HCT116 (cell line): ENCODE data around the gene DPF1. TPM values are rescaled to one million over a fixed set of nuclear protein-coding genes. Genes with fewer than 3 reads are reported as not detected.

ENCODE experiments used
- ATAC-seq: fragments of 200-7000 bp; cut with Tn5 transposase; 2 replicates; pipeline ENCODE4 v1.9.1; 2020; ENCODE audit warnings: mild to moderate bottlenecking, moderate library complexity
- BruUV-seq: library from RNA; stranded (reverse); fragments of 400-500 nt; replicated peaks from 2 replicates; lab custom pipeline; 2021; lab: Mats Ljungman, UMichigan
- CTCF ChIA-PET: fragments of 300-600 bp; sonication (Branson Sonifier 250); formaldehyde crosslinking; loops from one replicate; lab custom pipeline; 2021; ENCODE audit warnings: antibody characterized with exemption; lab: Charles Lee
- POLR2A ChIA-PET: fragments of 300-600, 350-600 bp; sonication (Branson Sonifier 250); formaldehyde crosslinking; loops from one replicate; lab custom pipeline; 2021; ENCODE audit warnings: antibody characterized with exemption; lab: Charles Lee
- RAD21 ChIA-PET, 2 experiments: fragments of 300-600 bp; sonication (Branson Sonifier 250); formaldehyde crosslinking; loops; one replicate each; lab custom pipeline; 2023; ENCODE audit warnings: low total read pairs in 2 of 2; ENCODE audit not compliant: uncharacterized antibody in 2 of 2, unreplicated experiment in 2 of 2, low non-redundant PET in 1 of 2; lab: Charles Lee
- DNase-seq: peaks from one replicate; pipeline ENCODE4 v3.0.0-alpha.2; 2010; ENCODE audit warnings: low read depth, low spot score
- H2AFZ ChIP-seq: fragments of 200-600 bp; shearing (Covaris generic), sonication (generic); 2 replicates; pipeline ENCODE4 v1.6.1; 2017; ENCODE audit warnings: low read depth, mixed run types, mixed read lengths, antibody characterized with exemption, low read length; ENCODE audit not compliant: poor library complexity, severe bottlenecking
- H3K27ac ChIP-seq: 2 replicates; pipeline ENCODE4 v1.5.1; 2012; ENCODE audit warnings: low read depth, low read length
- H3K27me3 ChIP-seq: fragments of 200-600 bp; sonication (generic); 2 replicates; pipeline ENCODE4 v1.6.1; 2016; ENCODE audit warnings: mixed run types, low read length, mixed read lengths; ENCODE audit not compliant: insufficient read depth
- H3K36me3 ChIP-seq, 2 experiments: fragments of 200-500 bp in 1 of 2; fragments of 200-600 bp in 1 of 2; sonication (Bioruptor generic) in 1 of 2; sonication (generic) in 1 of 2; 2 replicates each; pipeline versions ENCODE4 v1.5.1 to v1.6.1; 2014 to 2016; ENCODE audit warnings: low read length in 2 of 2, inconsistent platforms in 1 of 2, mixed read lengths in 1 of 2, mixed run types in 1 of 2; ENCODE audit not compliant: insufficient read depth in 2 of 2, control insufficient read depth in 1 of 2
- H3K4me1 ChIP-seq, 2 experiments: fragments of 200-600 bp in 1 of 2; sonication (generic) in 1 of 2; 2 replicates each; pipeline versions ENCODE4 v1.5.1 to v1.6.1; 2012 to 2017; ENCODE audit warnings: low read length in 2 of 2, inconsistent platforms in 1 of 2, mild to moderate bottlenecking in 1 of 2, mixed read lengths in 1 of 2, mixed run types in 1 of 2, moderate library complexity in 1 of 2; ENCODE audit not compliant: insufficient read depth in 2 of 2, control insufficient read depth in 1 of 2
- H3K4me2 ChIP-seq: fragments of 200-600 bp; sonication (generic); 2 replicates; pipeline ENCODE4 v1.6.1; 2017; ENCODE audit warnings: mixed run types, low read length, mixed read lengths
- H3K4me3 ChIP-seq, 2 experiments: fragments of 200-600 bp in 1 of 2; sonication (generic) in 1 of 2; replicated peaks in 1 of 2; 2 replicates each; pipeline ENCODE4 v1.5.1; 2011 to 2016; ENCODE audit warnings: low read length in 2 of 2, control low read depth in 1 of 2, low read depth in 1 of 2, mild to moderate bottlenecking in 1 of 2, mixed read lengths in 1 of 2, mixed run types in 1 of 2
- H3K79me2 ChIP-seq: fragments of 200-600 bp; sonication (generic); 2 replicates; pipeline ENCODE4 v1.6.1; 2017; ENCODE audit warnings: mild to moderate bottlenecking, mixed run types, low read length, moderate library complexity, mixed read lengths; ENCODE audit not compliant: insufficient read depth
- H3K9ac ChIP-seq: fragments of 200-600 bp; sonication (generic); 2 replicates; pipeline ENCODE4 v1.6.1; 2016; ENCODE audit warnings: low read length, mixed read lengths
- H3K9me2 ChIP-seq: fragments of 200-600 bp; sonication (generic), shearing (Covaris generic); 2 replicates; pipeline ENCODE4 v1.6.1; 2017; ENCODE audit warnings: mixed run types, mild to moderate bottlenecking, moderate library complexity; ENCODE audit not compliant: insufficient read depth
- H3K9me3 ChIP-seq, 2 experiments: fragments of 200-500 bp in 1 of 2; fragments of 200-600 bp in 1 of 2; sonication (Bioruptor generic) in 1 of 2; sonication (generic) in 1 of 2; 2 replicates each; pipeline ENCODE4 v1.6.1; 2014 to 2017; ENCODE audit warnings: low read length in 2 of 2, mixed read lengths in 2 of 2, inconsistent platforms in 1 of 2, low read depth in 1 of 2, mild to moderate bottlenecking in 1 of 2, mixed run types in 1 of 2, moderate library complexity in 1 of 2; ENCODE audit not compliant: control insufficient read depth in 1 of 2, insufficient read depth in 1 of 2
- H4K20me1 ChIP-seq: fragments of 200-600 bp; sonication (generic), shearing (Covaris generic); 2 replicates; pipeline ENCODE4 v1.6.1; 2017; ENCODE audit warnings: mixed run types, mild to moderate bottlenecking, moderate library complexity; ENCODE audit not compliant: insufficient read depth
- ATF3 ChIP-seq: IDR thresholded peaks from 2 replicates; pipeline ENCODE4 v1.6.1; 2012
- MAX ChIP-seq: IDR thresholded peaks from 2 replicates; pipeline ENCODE4 v1.6.1; 2012
- REST ChIP-seq: IDR thresholded peaks from 2 replicates; pipeline ENCODE4 v1.6.1; 2012; ENCODE audit warnings: low read depth
- SP1 ChIP-seq: IDR thresholded peaks from 2 replicates; pipeline ENCODE4 v1.6.1; 2012; ENCODE audit warnings: low read depth
- SRF ChIP-seq: IDR thresholded peaks from 2 replicates; pipeline ENCODE4 v1.6.1; 2012; ENCODE audit warnings: low read depth
- ZBTB33 ChIP-seq: IDR thresholded peaks from 2 replicates; pipeline ENCODE4 v1.6.1; 2011; ENCODE audit warnings: mild to moderate bottlenecking, low read length, moderate library complexity; ENCODE audit not compliant: insufficient replicate concordance; ENCODE audit errors: extremely low read depth
- ZNF274 ChIP-seq: fragments of 200-500 bp; sonication (Bioruptor generic); IDR thresholded peaks from 2 replicates; pipeline ENCODE4 v1.6.1; 2014; ENCODE audit warnings: mild to moderate bottlenecking, low read depth, low read length, inconsistent platforms
- intact Hi-C: fragments of 100-400 bp; cut with micrococcal nuclease; formaldehyde crosslinking; loops from 2 replicates; pipeline ENCODE4 v1.10.0; 2022
- total RNA-seq: library from RNA; stranded (reverse); gene quantifications from one replicate; pipeline ENCODE4 v1.2.1, GENCODE V29; 2021; ENCODE audit not compliant: unreplicated experiment

The DPF1 gene
- total RNA-seq, 1 experiment from 2014 or later, result 9.7 TPM

- Histone ChIP-seq H2AFZ (no peak overlapping the region), H3K9me3 (no peaks in the 10 kb centered on the region), H3K9ac (no peak overlapping the region), H3K27me3 (no peaks in the 10 kb centered on the region), H4K20me1 (no peaks in the 10 kb centered on the region), H3K4me3 (no peak overlapping the region), H3K9me2 (no peaks in the 10 kb centered on the region), H3K27ac (no peak overlapping the region), H3K79me2 (no peaks in the 10 kb centered on the region), H3K36me3 (peaks cover 0 to 2% of the 10 kb centered on the region in 2 experiments; a peak in 1 of 4 replicates), H3K4me1 (no peaks in the 10 kb centered on the region), H3K4me2 (no peak overlapping the region)
- no peak for DNase-seq
- intact Hi-C loops, result no loop called here
- ChIA-PET POLR2A (no interaction called here), CTCF (no interaction called here), RAD21 (no interaction called here)
- TF ChIP-seq SP1, result no peak
- TF ChIP-seq SRF, result no peak
- no peak for TF ChIP-seq REST
- TF ChIP-seq MAX, result no peak
- no peak for TF ChIP-seq ATF3
- TF ChIP-seq ZBTB33, result no peak
- TF ChIP-seq ZNF274, result no peak
- no TSS peak for BruUV-seq
- ATAC-seq, result no peak
Measured at GRCh38 chr19:38203197-38203596, 20.8 kb downstream of the DPF1 start.
